ENCODE results near the gene LYRM4. TPM values are rescaled to one million over a fixed set of nuclear protein-coding genes. Genes with fewer than 3 reads are reported as not detected.
"Not testable (repeated sequence)": the region's sequence is repeated elsewhere in the genome, so short reads cannot be mapped to it uniquely, and the experiment has no call there.

LYRM4 gene
- total RNA-seq, 1 donor from 2014 or later: 39.0 TPM

DNA sequence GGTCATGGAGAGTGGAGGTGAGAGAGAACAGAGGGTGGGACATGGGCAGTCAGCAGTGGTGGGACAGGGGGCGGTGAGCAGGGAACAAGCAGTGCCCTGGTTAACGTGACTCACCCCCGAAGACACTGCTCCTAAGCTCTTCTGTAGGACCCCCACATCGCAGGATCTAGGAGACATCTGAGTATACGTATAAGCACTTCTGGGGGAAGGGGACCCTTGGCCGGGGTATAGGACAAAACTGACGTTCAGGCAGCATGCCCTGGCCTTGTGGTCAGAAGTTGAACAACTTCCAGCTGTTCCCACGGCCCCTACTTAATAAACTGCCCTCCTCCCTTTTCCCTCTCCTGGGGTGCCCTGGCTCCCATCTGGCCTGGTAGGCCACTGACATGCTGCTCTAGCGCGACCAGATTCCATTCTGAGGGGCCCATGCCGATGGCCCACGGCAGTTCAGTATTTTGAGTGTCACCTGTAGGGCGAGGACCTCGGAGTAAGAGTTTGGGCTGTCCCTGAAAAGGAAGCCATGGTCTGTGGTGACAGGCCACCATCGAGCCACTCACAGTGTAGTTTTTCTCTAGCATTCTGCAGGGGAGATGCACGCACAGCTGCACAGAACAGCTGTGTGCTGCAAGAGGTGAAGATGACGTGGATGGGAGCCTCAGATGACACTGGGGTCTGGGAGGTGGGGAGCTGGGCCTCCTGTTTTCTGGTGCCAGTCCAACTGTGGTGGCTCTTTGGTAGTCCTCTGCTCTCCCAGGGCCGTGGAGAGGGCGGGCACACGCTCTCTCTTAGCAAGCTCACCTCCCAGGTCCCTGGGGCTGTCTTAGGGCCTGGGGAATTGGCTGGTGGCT, 137.2 kb downstream of the LYRM4 start:
- Mint-ChIP-seq H3K4me3 (ENCODE audit: unreplicated experiment) (no peak overlapping the region), H3K27ac (ENCODE audit: unreplicated experiment) (no peak overlapping the region), H3K36me3 (ENCODE audit: low read depth, unreplicated experiment) (no peaks in the 10 kb centered on the region), H3K4me1 (ENCODE audit: unreplicated experiment) (peaks cover 12% of the 10 kb centered on the region), H3K27me3 (ENCODE audit: unreplicated experiment) (peaks cover 5% of the 10 kb centered on the region), H3K9me3 (ENCODE audit: unreplicated experiment) (no peaks in the 10 kb centered on the region)
- DNase-seq (ENCODE audit: low spot score): no peak
- TF ChIP-seq, protein P1, sequence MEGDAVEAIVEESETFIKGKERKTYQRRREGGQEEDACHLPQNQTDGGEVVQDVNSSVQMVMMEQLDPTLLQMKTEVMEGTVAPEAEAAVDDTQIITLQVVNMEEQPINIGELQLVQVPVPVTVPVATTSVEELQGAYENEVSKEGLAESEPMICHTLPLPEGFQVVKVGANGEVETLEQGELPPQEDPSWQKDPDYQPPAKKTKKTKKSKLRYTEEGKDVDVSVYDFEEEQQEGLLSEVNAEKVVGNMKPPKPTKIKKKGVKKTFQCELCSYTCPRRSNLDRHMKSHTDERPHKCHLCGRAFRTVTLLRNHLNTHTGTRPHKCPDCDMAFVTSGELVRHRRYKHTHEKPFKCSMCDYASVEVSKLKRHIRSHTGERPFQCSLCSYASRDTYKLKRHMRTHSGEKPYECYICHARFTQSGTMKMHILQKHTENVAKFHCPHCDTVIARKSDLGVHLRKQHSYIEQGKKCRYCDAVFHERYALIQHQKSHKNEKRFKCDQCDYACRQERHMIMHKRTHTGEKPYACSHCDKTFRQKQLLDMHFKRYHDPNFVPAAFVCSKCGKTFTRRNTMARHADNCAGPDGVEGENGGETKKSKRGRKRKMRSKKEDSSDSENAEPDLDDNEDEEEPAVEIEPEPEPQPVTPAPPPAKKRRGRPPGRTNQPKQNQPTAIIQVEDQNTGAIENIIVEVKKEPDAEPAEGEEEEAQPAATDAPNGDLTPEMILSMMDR (IDR thresholded peaks at IDR 0.05; ENCODE audit: unreplicated experiment): no peak

DNA sequence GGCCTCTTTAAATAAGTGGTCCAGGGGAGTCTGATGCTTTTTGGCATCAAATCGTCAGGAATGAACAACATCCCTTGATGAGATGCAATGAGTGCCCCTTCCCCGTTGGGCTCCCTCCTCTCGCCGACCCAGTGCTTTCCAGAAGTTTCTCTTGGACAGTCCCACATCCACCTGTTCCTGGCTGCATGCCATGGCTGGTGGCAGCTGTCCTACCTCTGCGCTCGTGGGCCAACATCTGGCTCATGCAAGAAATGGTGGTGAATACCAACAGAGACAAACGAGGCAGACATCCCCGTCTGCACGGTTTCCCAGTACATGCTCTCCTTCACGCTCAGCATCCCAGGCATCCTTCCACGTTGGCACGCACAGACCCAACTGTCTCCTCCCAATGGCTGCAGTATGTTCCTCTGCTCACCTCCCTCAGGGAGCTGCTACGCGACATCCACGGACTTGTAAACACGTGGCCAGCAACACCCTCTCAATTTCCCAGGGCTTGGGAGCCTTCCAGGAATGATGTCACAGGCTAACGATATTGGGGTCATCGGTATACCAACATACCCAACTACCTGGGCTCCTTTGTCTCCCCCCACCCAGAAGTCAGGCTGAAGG, 138.1 kb downstream of the LYRM4 start:
- TF ChIP-seq, protein P1 (IDR thresholded peaks at IDR 0.05; ENCODE audit: unreplicated experiment): no peak
- Mint-ChIP-seq H3K4me3 (ENCODE audit: unreplicated experiment) (no peak overlapping the region), H3K4me1 (ENCODE audit: unreplicated experiment) (peaks cover 5% of the 10 kb centered on the region), H3K9me3 (ENCODE audit: unreplicated experiment) (no peaks in the 10 kb centered on the region), H3K27ac (ENCODE audit: unreplicated experiment) (no peak overlapping the region), H3K36me3 (ENCODE audit: low read depth, unreplicated experiment) (no peaks in the 10 kb centered on the region), H3K27me3 (ENCODE audit: unreplicated experiment) (peaks cover 5% of the 10 kb centered on the region)
- DNase-seq (ENCODE audit: low spot score): no peak

DNA sequence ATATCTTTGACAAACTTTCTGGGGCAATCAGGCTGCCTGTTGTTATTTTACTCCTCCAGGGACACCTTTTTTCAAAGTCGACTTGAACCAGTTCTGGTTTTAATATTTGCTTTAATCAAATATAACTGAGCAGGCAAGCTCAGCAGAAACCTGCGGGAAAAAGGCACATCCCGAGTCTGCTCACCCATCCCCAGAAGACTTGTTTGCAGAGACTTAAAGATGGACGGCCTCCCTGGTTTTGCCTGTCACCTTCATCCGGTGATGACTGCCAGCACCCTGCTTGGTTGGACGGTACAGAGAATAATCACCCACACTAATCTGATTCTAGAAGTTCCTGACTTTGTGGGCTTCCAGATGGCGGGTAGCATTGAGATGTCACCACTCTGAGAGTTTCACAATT, 138.8 kb downstream of the LYRM4 start:
- Mint-ChIP-seq H3K4me1 (ENCODE audit: unreplicated experiment) (peaks cover 6% of the 10 kb centered on the region), H3K27me3 (ENCODE audit: unreplicated experiment) (peaks cover 5% of the 10 kb centered on the region), H3K27ac (ENCODE audit: unreplicated experiment) (no peak overlapping the region), H3K36me3 (ENCODE audit: low read depth, unreplicated experiment) (no peaks in the 10 kb centered on the region), H3K9me3 (ENCODE audit: unreplicated experiment) (no peaks in the 10 kb centered on the region), H3K4me3 (ENCODE audit: unreplicated experiment) (no peak overlapping the region)
- DNase-seq (ENCODE audit: low spot score): no peak
- TF ChIP-seq, protein P1 (IDR thresholded peaks at IDR 0.05; ENCODE audit: unreplicated experiment): no peak

DNA sequence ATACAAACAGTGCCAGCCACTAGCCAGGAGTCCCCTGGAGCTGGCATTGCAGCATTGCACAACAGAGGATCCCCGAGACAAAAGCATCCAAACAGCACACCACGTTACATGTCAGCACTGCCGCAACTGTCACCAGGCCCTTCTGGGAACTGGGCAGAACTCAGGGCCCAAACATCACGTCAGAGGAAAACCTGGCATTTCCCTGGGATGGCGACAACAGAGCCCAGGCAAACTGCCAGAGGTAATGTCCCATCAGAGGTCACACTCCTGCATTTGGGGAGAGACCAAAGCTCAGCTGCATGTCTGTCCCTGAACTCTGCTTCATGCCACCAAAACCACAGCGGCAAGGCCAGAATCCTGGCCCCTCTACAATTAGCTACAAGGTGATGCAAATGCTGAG, 139.3 kb downstream of the LYRM4 start:
- Mint-ChIP-seq H3K4me1 (ENCODE audit: unreplicated experiment) (peaks cover 11% of the 10 kb centered on the region), H3K27me3 (ENCODE audit: unreplicated experiment) (peaks cover 5% of the 10 kb centered on the region), H3K27ac (ENCODE audit: unreplicated experiment) (no peak overlapping the region), H3K4me3 (ENCODE audit: unreplicated experiment) (no peak overlapping the region), H3K36me3 (ENCODE audit: low read depth, unreplicated experiment) (no peaks in the 10 kb centered on the region), H3K9me3 (ENCODE audit: unreplicated experiment) (no peaks in the 10 kb centered on the region)
- DNase-seq (ENCODE audit: low spot score): no peak
- TF ChIP-seq, protein P1 (IDR thresholded peaks at IDR 0.05; ENCODE audit: unreplicated experiment): no peak

DNA sequence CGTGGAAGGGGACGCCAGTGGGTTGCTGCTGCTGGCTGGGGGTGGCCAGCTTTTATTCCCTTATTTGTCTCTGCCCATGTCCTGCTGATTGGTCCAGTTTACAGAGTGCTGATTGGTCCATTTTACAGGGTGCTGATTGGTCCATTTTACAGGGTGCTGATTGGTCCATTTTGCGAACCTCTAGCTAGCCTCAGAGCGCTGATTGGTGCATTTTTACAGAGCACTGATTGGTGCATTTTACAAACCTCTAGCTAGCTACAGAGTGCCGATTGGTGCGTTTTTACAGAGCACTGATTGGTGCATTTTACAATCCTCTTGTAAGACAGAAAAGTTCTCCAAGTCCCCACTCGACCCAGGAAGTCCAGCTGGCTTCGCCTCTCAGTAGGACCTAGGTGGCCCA, 140.2 kb downstream of the LYRM4 start:
- not testable (repeated sequence) for H3K4me1 Mint-ChIP-seq (ENCODE audit: unreplicated experiment); H3K36me3 Mint-ChIP-seq (ENCODE audit: low read depth, unreplicated experiment); H3K27ac Mint-ChIP-seq (ENCODE audit: unreplicated experiment); H3K9me3 Mint-ChIP-seq (ENCODE audit: unreplicated experiment); DNase-seq (ENCODE audit: low spot score); H3K27me3 Mint-ChIP-seq (ENCODE audit: unreplicated experiment); H3K4me3 Mint-ChIP-seq (ENCODE audit: unreplicated experiment)
